ENCODE measurements around the gene E4F1.
"Not testable (repeated sequence)": the region's sequence is repeated elsewhere in the genome, so short reads cannot be mapped to it uniquely, and the experiment has no call there.

Gene E4F1

DNA sequence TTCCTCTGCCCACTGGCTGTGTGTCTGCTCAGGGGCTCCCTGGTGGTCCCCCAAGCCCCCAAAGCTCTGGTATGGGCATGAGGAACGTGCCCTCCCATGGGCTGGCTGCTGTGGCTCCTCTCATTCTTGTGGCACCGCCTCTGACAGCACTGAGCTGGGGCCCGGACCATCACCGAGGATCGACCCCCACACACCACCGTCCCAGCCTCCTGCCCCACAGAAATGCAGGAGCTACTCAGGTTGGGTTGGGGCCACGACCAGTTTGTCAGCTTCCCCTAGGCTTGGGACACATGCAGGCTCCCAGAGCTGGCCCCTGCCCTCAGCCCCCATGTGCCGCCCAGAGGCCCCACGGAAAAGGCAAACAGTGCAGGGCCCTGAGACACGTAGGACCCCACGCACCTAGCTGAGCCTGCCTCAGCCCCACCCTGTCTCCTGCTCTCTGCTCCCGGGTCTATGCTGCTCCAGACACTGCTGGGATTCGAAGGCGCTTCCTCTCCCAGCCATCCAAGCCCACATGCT is 23.7 kb upstream of the E4F1 start:
- peaks cover 69% of the 10 kb centered on the region for H3K27me3 Mint-ChIP-seq (ENCODE audit: low read depth, poor library complexity)
- H3K27ac Mint-ChIP-seq: no peak overlapping the region
- H3K4me1 Mint-ChIP-seq: peaks cover 11% of the 10 kb centered on the region
- DNase-seq: no peak
- peaks cover 18% of the 10 kb centered on the region for H3K9me3 Mint-ChIP-seq
- no peak overlapping the region for H3K4me3 Mint-ChIP-seq
- TF ChIP-seq, protein P1, sequence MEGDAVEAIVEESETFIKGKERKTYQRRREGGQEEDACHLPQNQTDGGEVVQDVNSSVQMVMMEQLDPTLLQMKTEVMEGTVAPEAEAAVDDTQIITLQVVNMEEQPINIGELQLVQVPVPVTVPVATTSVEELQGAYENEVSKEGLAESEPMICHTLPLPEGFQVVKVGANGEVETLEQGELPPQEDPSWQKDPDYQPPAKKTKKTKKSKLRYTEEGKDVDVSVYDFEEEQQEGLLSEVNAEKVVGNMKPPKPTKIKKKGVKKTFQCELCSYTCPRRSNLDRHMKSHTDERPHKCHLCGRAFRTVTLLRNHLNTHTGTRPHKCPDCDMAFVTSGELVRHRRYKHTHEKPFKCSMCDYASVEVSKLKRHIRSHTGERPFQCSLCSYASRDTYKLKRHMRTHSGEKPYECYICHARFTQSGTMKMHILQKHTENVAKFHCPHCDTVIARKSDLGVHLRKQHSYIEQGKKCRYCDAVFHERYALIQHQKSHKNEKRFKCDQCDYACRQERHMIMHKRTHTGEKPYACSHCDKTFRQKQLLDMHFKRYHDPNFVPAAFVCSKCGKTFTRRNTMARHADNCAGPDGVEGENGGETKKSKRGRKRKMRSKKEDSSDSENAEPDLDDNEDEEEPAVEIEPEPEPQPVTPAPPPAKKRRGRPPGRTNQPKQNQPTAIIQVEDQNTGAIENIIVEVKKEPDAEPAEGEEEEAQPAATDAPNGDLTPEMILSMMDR (IDR thresholded peaks at IDR 0.05): no peak
- no peaks in the 10 kb centered on the region for H3K36me3 Mint-ChIP-seq (ENCODE audit: low read depth)

DNA sequence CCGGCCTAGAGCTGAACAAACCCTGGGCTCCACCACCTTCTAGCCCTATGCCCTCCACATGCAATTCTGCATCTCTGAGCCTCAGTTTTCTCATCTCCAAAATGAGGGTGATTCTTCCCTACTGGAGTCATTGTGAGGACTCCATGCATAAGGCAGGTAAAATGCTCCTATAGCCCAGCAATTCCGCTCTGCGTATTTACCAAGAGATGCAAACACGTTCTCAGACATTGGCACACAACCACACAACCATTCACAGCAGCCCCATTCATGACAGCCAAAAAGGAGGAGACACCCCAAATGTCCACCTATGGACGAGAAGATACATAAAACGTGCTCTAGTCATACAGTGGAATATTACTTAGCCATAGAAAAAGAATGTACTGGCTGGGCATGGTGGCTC is 23.1 kb upstream of the E4F1 start:
- peaks cover 65% of the 10 kb centered on the region for H3K27me3 Mint-ChIP-seq (ENCODE audit: low read depth, poor library complexity)
- H3K4me1 Mint-ChIP-seq: peaks cover 7% of the 10 kb centered on the region
- TF ChIP-seq, protein P1 (IDR thresholded peaks at IDR 0.05): no peak
- no peak for DNase-seq
- peaks cover 18% of the 10 kb centered on the region for H3K9me3 Mint-ChIP-seq
- no peak overlapping the region for H3K27ac Mint-ChIP-seq
- no peaks in the 10 kb centered on the region for H3K36me3 Mint-ChIP-seq (ENCODE audit: low read depth)
- no peak overlapping the region for H3K4me3 Mint-ChIP-seq

GRCh38 chr16:2203119-2203688 is 20.2 kb upstream of the E4F1 start:
- peak overlapping the region; percentile 78 for H3K4me3 Mint-ChIP-seq
- peaks cover 12% of the 10 kb centered on the region for H3K36me3 Mint-ChIP-seq (ENCODE audit: low read depth)
- peaks cover 25% of the 10 kb centered on the region for H3K4me1 Mint-ChIP-seq
- not testable (repeated sequence) for H3K27ac Mint-ChIP-seq, DNase-seq
- H3K27me3 Mint-ChIP-seq (ENCODE audit: low read depth, poor library complexity): peaks cover 51% of the 10 kb centered on the region
- H3K9me3 Mint-ChIP-seq: peaks cover 18% of the 10 kb centered on the region

GRCh38 chr16:2204416-2205103 is 18.8 kb upstream of the E4F1 start:
- Mint-ChIP-seq H3K27me3 (ENCODE audit: low read depth, poor library complexity) (peaks cover 38% of the 10 kb centered on the region), H3K4me1 (peaks cover 25% of the 10 kb centered on the region), H3K4me3 (peak overlapping the region; percentile 78), H3K27ac (peak overlapping the region; percentile 10), H3K9me3 (peaks cover 18% of the 10 kb centered on the region), H3K36me3 (ENCODE audit: low read depth) (peaks cover 12% of the 10 kb centered on the region)
- TF ChIP-seq, protein P1 (IDR thresholded peaks at IDR 0.05): no peak
- DNase-seq: no peak

DNA sequence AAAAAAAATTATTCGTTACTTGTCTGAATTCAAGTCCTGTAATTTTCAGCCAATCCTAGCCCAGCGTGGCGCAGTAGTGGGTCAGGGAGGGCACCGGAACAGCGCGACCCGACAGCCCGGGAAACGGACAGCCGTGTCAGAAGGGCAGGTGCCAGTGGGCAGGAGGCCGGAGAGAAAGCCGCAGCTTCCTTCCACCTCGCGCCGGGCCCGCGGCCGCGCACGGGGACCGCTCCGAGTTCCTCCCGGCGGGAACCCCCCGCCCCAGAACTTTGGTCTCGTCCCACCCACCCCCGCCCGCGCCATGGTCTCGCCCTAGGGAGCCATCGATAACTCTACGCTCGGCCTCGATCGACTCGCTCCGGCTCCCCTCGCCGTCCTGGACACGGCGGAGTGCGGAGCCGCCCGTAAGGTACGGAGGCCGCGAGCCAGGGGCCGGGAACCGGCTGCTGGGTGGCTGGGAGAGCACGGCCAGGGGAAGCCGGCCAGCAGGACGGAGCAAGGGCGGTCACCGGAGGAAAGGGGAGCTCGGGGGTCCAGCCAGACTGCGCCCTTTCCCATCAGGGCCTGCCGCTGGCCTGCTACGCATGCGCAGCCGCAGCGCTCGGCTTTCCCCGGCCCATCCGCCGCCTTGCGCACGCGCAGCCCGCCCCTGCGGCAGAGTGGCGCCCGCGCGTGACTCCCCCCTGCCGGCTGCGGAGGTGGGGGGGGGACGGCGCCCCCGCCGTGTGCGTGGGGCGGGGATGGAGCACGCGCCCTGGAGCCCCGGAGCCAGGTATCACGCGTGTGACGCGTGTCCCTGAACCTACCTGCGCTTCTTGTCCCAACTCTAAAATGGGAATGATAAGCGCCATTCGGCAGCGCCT is 18.1 kb upstream of the E4F1 start, which contains the start of gene MLST8:
TSS of gene MLST8 (plus strand) at position 351 of the 863 bp plus-strand sequence. CDS start 632 bp downstream, outside the sequence.
- Mint-ChIP-seq H3K36me3 (ENCODE audit: low read depth) (peaks cover 12% of the 10 kb centered on the region), H3K4me1 (peaks cover 28% of the 10 kb centered on the region), H3K27me3 (ENCODE audit: low read depth, poor library complexity) (peaks cover 30% of the 10 kb centered on the region), H3K4me3 (peak within 1 kb of the TSS; percentile 84), H3K9me3 (peaks cover 16% of the 10 kb centered on the region), H3K27ac (peak within 1 kb of the TSS; percentile 80)
- TF ChIP-seq, protein P1 (IDR thresholded peaks at IDR 0.05): no peak
- DNase-seq: peak; percentile 88

- Mint-ChIP-seq H3K27ac (no peak overlapping the region), H3K4me3 (peak overlapping the region; percentile 84), H3K36me3 (ENCODE audit: low read depth) (peaks cover 12% of the 10 kb centered on the region), H3K4me1 (peaks cover 33% of the 10 kb centered on the region), H3K9me3 (peaks cover 13% of the 10 kb centered on the region), H3K27me3 (ENCODE audit: low read depth, poor library complexity) (peaks cover 24% of the 10 kb centered on the region)
- peak; percentile 44 for DNase-seq
- TF ChIP-seq, protein P1 (IDR thresholded peaks at IDR 0.05): no peak
Observed at GRCh38 chr16:2205967-2206313, 17.5 kb upstream of the E4F1 start.
